Calu3 (cell line): Measurements from ENCODE around the gene GOLT1A. TPM values are rescaled to one million over a fixed set of nuclear protein-coding genes. Genes with fewer than 3 reads are reported as not detected.
"Not testable (repeated sequence)": the region's sequence is repeated elsewhere in the genome, so short reads cannot be mapped to it uniquely, and the experiment has no call there.

Experiments used
- BruUV-seq: library from RNA; stranded (reverse); fragments of 400-500 nt; replicated peaks from 2 replicates; lab custom pipeline; 2021; lab: Mats Ljungman, UMichigan
- CTCF ChIA-PET: fragments of 300-600 bp; sonication (Branson Sonifier 250); formaldehyde crosslinking; loops from one replicate; lab custom pipeline; 2022; ENCODE audit warnings: antibody characterized with exemption; lab: Charles Lee
- DNase-seq: peaks from one replicate; pipeline ENCODE4 v3.0.0; 2022
- H3K27ac Mint-ChIP-seq: one replicate; pipeline ENCODE4 v1.8.0; 2022; ENCODE audit warnings: mixed read lengths; ENCODE audit not compliant: unreplicated experiment
- H3K27me3 Mint-ChIP-seq: one replicate; pipeline ENCODE4 v1.8.0; 2022; ENCODE audit warnings: mixed read lengths; ENCODE audit not compliant: unreplicated experiment
- H3K36me3 Mint-ChIP-seq: one replicate; pipeline ENCODE4 v1.8.0; 2022; ENCODE audit warnings: mild to moderate bottlenecking, moderate library complexity, mixed read lengths; ENCODE audit not compliant: insufficient read depth, unreplicated experiment
- H3K4me1 Mint-ChIP-seq: one replicate; pipeline ENCODE4 v1.8.0; 2022; ENCODE audit warnings: mild to moderate bottlenecking, low read depth, mixed read lengths; ENCODE audit not compliant: unreplicated experiment
- H3K4me3 Mint-ChIP-seq: one replicate; pipeline ENCODE4 v1.8.0; 2022; ENCODE audit warnings: mild to moderate bottlenecking, low read depth, moderate library complexity, mixed read lengths; ENCODE audit not compliant: unreplicated experiment
- H3K9me3 Mint-ChIP-seq: one replicate; pipeline ENCODE4 v1.8.0; 2022; ENCODE audit warnings: low read depth, mixed read lengths; ENCODE audit not compliant: unreplicated experiment
- intact Hi-C: fragments of 100-400 bp; cut with micrococcal nuclease; formaldehyde crosslinking; loops from one replicate; pipeline ENCODE4 v1.10.0; 2022; ENCODE audit not compliant: unreplicated experiment
- total RNA-seq: library from RNA; stranded (reverse); gene quantifications from 2 replicates; pipeline ENCODE4 v1.2.3, GENCODE V29; 2022
- TF ChIP-seq, protein P1 (sequence below): fragments of 200-600 bp; IDR thresholded peaks from one replicate; pipeline ENCODE4 v1.8.0; 2022; ENCODE audit warnings: antibody characterized with exemption; ENCODE audit not compliant: unreplicated experiment

The GOLT1A gene
- total RNA-seq, 1 experiment from 2014 or later, result 3.5 TPM

DNA sequence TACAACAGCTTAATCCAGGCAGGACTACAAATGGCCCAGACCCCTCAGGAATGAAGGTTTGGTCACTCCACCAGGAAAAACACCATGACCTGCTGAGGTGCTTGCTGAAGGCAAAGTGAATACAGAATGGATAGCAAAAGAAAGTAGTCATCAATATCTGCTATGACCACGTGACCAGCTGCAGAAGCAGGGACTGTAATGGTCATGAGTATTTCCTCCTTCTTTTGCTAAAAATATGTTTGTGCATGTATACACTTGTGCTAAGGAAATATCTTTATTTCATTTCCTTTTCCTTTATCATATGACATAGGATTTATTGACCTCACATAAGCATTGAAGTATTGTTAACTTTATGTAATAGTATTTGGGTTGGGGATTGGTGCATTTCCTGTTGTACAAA lies 26.4 kb upstream of the GOLT1A start:
- Mint-ChIP-seq H3K4me1 (no peaks in the 10 kb centered on the region), H3K27me3 (no peaks in the 10 kb centered on the region), H3K36me3 (peaks cover 29% of the 10 kb centered on the region), H3K4me3 (no peak overlapping the region), H3K9me3 (no peaks in the 10 kb centered on the region), H3K27ac (no peak overlapping the region)
- intact Hi-C loops, result no loop called here
- no peak for DNase-seq
- BruUV-seq, result no TSS peak
- TF ChIP-seq, protein P1, sequence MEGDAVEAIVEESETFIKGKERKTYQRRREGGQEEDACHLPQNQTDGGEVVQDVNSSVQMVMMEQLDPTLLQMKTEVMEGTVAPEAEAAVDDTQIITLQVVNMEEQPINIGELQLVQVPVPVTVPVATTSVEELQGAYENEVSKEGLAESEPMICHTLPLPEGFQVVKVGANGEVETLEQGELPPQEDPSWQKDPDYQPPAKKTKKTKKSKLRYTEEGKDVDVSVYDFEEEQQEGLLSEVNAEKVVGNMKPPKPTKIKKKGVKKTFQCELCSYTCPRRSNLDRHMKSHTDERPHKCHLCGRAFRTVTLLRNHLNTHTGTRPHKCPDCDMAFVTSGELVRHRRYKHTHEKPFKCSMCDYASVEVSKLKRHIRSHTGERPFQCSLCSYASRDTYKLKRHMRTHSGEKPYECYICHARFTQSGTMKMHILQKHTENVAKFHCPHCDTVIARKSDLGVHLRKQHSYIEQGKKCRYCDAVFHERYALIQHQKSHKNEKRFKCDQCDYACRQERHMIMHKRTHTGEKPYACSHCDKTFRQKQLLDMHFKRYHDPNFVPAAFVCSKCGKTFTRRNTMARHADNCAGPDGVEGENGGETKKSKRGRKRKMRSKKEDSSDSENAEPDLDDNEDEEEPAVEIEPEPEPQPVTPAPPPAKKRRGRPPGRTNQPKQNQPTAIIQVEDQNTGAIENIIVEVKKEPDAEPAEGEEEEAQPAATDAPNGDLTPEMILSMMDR, result no peak
- CTCF ChIA-PET, result interaction anchor here (0.9 kb wide), 1 partner anchor 124 kb away, joined by 3 read pairs; no protein-coding TSS in a partner anchor

- BruUV-seq, H3K9me3 Mint-ChIP-seq, DNase-seq, H3K4me3 Mint-ChIP-seq, H3K4me1 Mint-ChIP-seq, CTCF ChIA-PET, intact Hi-C loops, H3K27ac Mint-ChIP-seq, H3K27me3 Mint-ChIP-seq: not testable (repeated sequence)
- peaks cover 21% of the 10 kb centered on the region for H3K36me3 Mint-ChIP-seq
Measured at GRCh38 chr1:204239401-204239800, 25.6 kb upstream of the GOLT1A start.

DNA sequence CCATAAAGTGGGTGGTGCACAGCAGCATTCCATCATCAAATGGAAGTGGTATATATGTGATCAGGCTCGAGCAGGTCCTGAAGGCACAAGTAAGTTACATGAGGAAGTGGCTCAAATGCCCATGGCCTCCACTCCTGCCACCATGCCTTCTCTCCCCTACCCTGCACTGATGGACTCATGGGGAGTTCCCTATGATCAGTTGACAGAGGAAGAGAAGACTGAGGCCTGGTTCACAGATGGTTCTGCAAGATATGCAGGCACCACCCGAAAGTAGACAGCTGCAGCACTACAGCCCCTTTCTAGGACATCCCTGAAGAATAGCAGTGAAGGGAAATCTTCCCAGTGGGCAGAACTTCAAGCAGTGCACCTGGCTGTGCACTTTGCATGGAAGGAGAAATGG lies 24.7 kb upstream of the GOLT1A start:
- H3K4me3 Mint-ChIP-seq, BruUV-seq, CTCF ChIA-PET, intact Hi-C loops, H3K27ac Mint-ChIP-seq, DNase-seq, H3K9me3 Mint-ChIP-seq, H3K27me3 Mint-ChIP-seq, H3K4me1 Mint-ChIP-seq: not testable (repeated sequence)
- H3K36me3 Mint-ChIP-seq, result peaks cover 22% of the 10 kb centered on the region

- intact Hi-C loops, BruUV-seq, H3K9me3 Mint-ChIP-seq, CTCF ChIA-PET, H3K27ac Mint-ChIP-seq, H3K27me3 Mint-ChIP-seq, H3K4me3 Mint-ChIP-seq, DNase-seq, H3K4me1 Mint-ChIP-seq: not testable (repeated sequence)
- H3K36me3 Mint-ChIP-seq, result peaks cover 21% of the 10 kb centered on the region
Measured at GRCh38 chr1:204237515-204237914, 23.7 kb upstream of the GOLT1A start.

DNA sequence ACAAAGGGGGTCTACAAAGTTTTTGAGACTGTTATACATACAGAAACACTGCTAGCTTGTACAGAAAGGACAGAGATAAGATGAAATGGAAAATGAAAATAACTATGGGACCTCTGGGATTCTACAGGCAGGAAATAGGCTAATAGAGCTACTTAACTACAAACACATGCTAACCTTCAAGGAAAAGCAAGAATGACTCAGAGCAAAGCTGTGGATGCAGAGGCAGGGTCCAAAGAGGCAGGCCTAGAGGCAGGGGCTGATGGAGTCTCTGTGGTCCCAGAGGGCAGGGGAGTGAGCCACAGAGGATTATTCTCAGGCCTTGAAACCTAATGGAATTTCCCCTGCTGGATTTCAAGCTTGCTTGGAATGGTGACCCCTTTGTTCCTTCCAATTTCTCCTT lies 18.7 kb upstream of the GOLT1A start:
- CTCF ChIA-PET, result no interaction called here

GRCh38 chr1:204230211-204230610 lies 16.4 kb upstream of the GOLT1A start:
- H3K36me3 Mint-ChIP-seq, result peaks cover 38% of the 10 kb centered on the region
- H3K27me3 Mint-ChIP-seq, result no peaks in the 10 kb centered on the region
- no TSS peak for BruUV-seq

More for the DNA sequence above, 18.7 kb upstream of the GOLT1A start:
- Mint-ChIP-seq H3K36me3 (peaks cover 32% of the 10 kb centered on the region), H3K9me3 (no peaks in the 10 kb centered on the region), H3K27ac (no peak overlapping the region), H3K4me3 (no peak overlapping the region), H3K4me1 (no peaks in the 10 kb centered on the region), H3K27me3 (no peaks in the 10 kb centered on the region)
- TF ChIP-seq, protein P1, result no peak
- intact Hi-C loops, result no loop called here
- no peak for DNase-seq
- no TSS peak for BruUV-seq

More at GRCh38 chr1:204230211-204230610, 16.4 kb upstream of the GOLT1A start:
- CTCF ChIA-PET, result no interaction called here
- intact Hi-C loops, result no loop called here
- TF ChIP-seq, protein P1, result no peak
- DNase-seq, result no peak
- no peaks in the 10 kb centered on the region for H3K4me1 Mint-ChIP-seq
- H3K9me3 Mint-ChIP-seq, result no peaks in the 10 kb centered on the region
- H3K27ac Mint-ChIP-seq, result no peak overlapping the region
- H3K4me3 Mint-ChIP-seq, result no peak overlapping the region
